Kidney (tissue), 14 donors: ENCODE measurements around the gene FLOT2. TPM values are rescaled to one million over a fixed set of nuclear protein-coding genes. Genes with fewer than 3 reads are reported as not detected.

Experiments used
- DNase-seq, 5 donors: peaks; one replicate each; pipeline ENCODE4 v3.0.0-alpha.2; 2013 to 2020
- FAIRE-seq: peaks from 2 replicates; lab custom pipeline; 2012; peaks lifted over from hg19 to GRCh38; lab: Jason Lieb, UNC
- H3K27ac ChIP-seq, 2 donors: one replicate each; pipeline ENCODE4 v1.7.0; 2013; ENCODE audit warnings: low read depth in 2 of 2, low read length in 2 of 2, inconsistent platforms in 1 of 2
- H3K27me3 ChIP-seq: one replicate; pipeline ENCODE4 v1.7.1; 2013; ENCODE audit warnings: low read length, inconsistent platforms; ENCODE audit not compliant: control insufficient read depth, insufficient read depth
- H3K36me3 ChIP-seq, 3 donors: one replicate each; pipeline versions ENCODE4 v1.7.0 to v1.7.1; 2013; ENCODE audit warnings: low read length in 3 of 3, control low read depth in 1 of 3, inconsistent platforms in 1 of 3; ENCODE audit not compliant: insufficient read depth in 3 of 3, control insufficient read depth in 2 of 3
- H3K4me1 ChIP-seq, 3 donors: one replicate each; pipeline versions ENCODE4 v1.7.0 to v1.7.1; 2013; ENCODE audit warnings: low read length in 3 of 3, inconsistent platforms in 1 of 3, low read depth in 1 of 3; ENCODE audit not compliant: control insufficient read depth in 2 of 3, insufficient read depth in 2 of 3
- H3K4me3 ChIP-seq, 3 donors: one replicate each; pipeline versions ENCODE4 v1.7.0 to v1.8.1; 2013; ENCODE audit warnings: low read length in 3 of 3, control low read depth in 1 of 3, inconsistent platforms in 1 of 3
- H3K9ac ChIP-seq, 3 donors: one replicate each; pipeline versions ENCODE4 v1.7.0 to v1.7.1; 2013; ENCODE audit warnings: low read length in 3 of 3, control low read depth in 1 of 3, inconsistent platforms in 1 of 3
- H3K9me3 ChIP-seq, 3 donors: one replicate each; pipeline versions ENCODE4 v1.7.0 to v1.7.1; 2013; ENCODE audit warnings: low read length in 3 of 3, control low read depth in 1 of 3, inconsistent platforms in 1 of 3; ENCODE audit not compliant: control insufficient read depth in 2 of 3, insufficient read depth in 1 of 3
- CTCF ChIP-seq: IDR thresholded peaks from 3 replicates; pipeline ENCODE4 v1.5.1; 2012; ENCODE audit warnings: mild to moderate bottlenecking, moderate library complexity, borderline replicate concordance; ENCODE audit not compliant: insufficient read depth; ENCODE audit errors: extremely low read depth
- intact Hi-C: fragments of 100-400 bp; cut with DNase I; formaldehyde crosslinking; loops from one replicate; pipeline ENCODE4 v1.11.1; 2022
- polyA plus RNA-seq: library from polyadenylated mRNA; stranded (reverse); fragments of 350-450 nt; fragmentation: Illumina TruSeq; extraction: RNeasy Lipid Tissue Mini Kit (QIAGEN cat#74804); gene quantifications from one replicate; pipeline ENCODE4 v1.2.3, GENCODE V29; 2014; ENCODE audit warnings: low read depth, low replicate concordance; ENCODE audit not compliant: insufficient read depth
- total RNA-seq: library from RNA; stranded (reverse); fragmentation: NEBNext Ultra II Directional; extraction: Animal tissue kit (Norgen Biotek cat#: 25700); gene quantifications from one replicate; pipeline ENCODE4 v1.2.1, GENCODE V29; 2021
- donor health status: control.
- donor health status: control.
- donor health status: control.
- donor health status: control.
- donor health status: control.
- donor health status: DM: yes; HTN: yes; CAD: no.
- donor health status: Normal renal cell carcinoma (clear cell type).

The FLOT2 gene
- total and polyA plus RNA-seq, 2 donors from 2014 or later, result 200 to 260 TPM

DNA sequence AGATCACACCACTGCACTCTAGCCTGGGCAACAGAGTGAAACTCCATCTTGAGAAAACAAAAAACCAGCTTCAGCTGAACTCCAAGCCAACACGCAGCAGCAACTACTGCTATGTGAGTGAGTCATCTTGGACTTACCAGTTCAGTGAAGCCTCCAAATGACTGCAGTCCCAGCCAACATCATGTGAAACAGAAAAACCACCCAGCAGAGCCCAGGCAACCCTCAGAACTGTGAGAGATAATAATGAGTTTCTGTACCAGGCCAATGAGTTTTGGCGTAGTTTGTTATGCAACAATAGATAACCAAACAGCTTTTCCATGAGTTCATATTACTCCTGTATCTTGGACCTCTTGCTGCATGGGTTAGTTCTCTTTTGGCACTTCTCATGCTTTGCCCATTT, 30.5 kb upstream of the FLOT2 start:
- DNase-seq (no peak), FAIRE-seq (no peak)
- Histone ChIP-seq H3K27me3 (no peaks in the 10 kb centered on the region), H3K9ac (no peak overlapping the region), H3K36me3 (peaks cover 0 to 9% (median 2%) of the 10 kb centered on the region in 3 donors), H3K9me3 (no peaks in the 10 kb centered on the region), H3K27ac (no peak overlapping the region), H3K4me1 (peaks cover 0 to 8% (median 4%) of the 10 kb centered on the region in 3 donors), H3K4me3 (no peak overlapping the region)
- no peak for TF ChIP-seq CTCF
- intact Hi-C loops, result no loop called here

DNA sequence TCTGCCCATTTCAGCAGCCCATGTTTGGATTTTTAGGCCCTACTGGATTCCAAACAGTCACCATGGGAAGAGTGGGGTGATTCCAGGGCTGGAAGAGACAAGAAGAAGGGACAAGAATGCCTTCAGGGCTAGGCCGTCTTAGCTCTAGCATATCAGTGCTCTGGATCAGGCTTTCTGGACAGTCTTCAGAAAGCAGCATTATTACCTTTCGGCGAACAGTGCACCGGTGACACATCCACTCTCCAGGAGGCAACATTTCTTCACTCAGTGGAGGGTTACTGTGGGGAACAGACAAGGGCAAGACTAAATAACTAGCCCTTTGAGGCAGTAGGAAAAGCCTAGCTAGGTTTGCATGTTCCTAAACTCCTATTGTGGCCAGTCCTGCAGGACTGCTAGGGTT, 29.3 kb upstream of the FLOT2 start:
- no peak overlapping the region for H3K4me3 ChIP-seq
- H3K27me3 ChIP-seq, result no peaks in the 10 kb centered on the region
- H3K4me1 ChIP-seq, result peaks cover 0 to 8% (median 4%) of the 10 kb centered on the region in 3 donors
- intact Hi-C loops, result no loop called here
- no peak for DNase-seq
- no peak for FAIRE-seq
- H3K36me3 ChIP-seq, result peaks cover 2 to 9% (median 8%) of the 10 kb centered on the region in 3 donors
- no peaks in the 10 kb centered on the region for H3K9me3 ChIP-seq
- no peak for TF ChIP-seq CTCF
- peak overlapping the region; percentile 29 to 83 for H3K27ac ChIP-seq
- no peak overlapping the region for H3K9ac ChIP-seq

- FAIRE-seq (no peak), DNase-seq (no peak)
- Histone ChIP-seq H3K9ac (no peak overlapping the region), H3K4me3 (no peak overlapping the region), H3K27ac (peak overlapping the region; percentile 29 to 83), H3K4me1 (peaks cover 0 to 8% (median 4%) of the 10 kb centered on the region in 3 donors), H3K9me3 (no peaks in the 10 kb centered on the region), H3K27me3 (no peaks in the 10 kb centered on the region), H3K36me3 (peaks cover 2 to 12% (median 12%) of the 10 kb centered on the region in 3 donors)
- TF ChIP-seq CTCF, result no peak
- intact Hi-C loops, result no loop called here
Measured at GRCh38 chr17:28926366-28926765, 28.8 kb upstream of the FLOT2 start.

DNA sequence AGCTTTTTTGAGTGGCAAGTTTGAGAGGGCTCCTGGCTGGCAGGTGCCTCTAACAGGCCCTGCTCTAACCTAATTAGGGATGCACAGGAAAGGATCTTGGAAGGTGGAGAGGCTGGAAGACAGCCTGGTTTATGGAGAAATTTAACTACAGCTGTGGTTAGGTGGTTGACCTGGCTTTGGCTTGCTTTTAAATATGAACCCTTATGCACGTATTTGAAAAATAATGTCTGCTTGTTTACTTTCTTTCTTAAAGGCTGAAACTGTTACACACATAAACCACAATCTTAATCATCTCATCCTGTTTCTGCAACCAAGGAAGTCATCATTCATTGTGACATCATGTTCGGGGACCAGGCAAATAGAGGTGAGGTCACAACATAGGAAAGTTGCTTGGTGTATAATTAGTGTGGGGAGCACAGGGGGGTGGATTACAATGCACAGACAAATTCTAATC, 28.4 kb upstream of the FLOT2 start:
- TF ChIP-seq CTCF, result no peak
- Histone ChIP-seq H3K9me3 (no peaks in the 10 kb centered on the region), H3K36me3 (peaks cover 2 to 16% (median 15%) of the 10 kb centered on the region in 3 donors), H3K4me3 (no peak overlapping the region), H3K4me1 (peaks cover 0 to 8% (median 4%) of the 10 kb centered on the region in 3 donors), H3K27ac (peak overlapping the region; percentile 29 to 83), H3K27me3 (no peaks in the 10 kb centered on the region), H3K9ac (no peak overlapping the region)
- intact Hi-C loops, result no loop called here
- DNase-seq (peak in 1 of 5 donors; percentile 37), FAIRE-seq (no peak)
